HepG2 (cell line): ENCODE results near the gene ZFP64. TPM values are rescaled to one million over a fixed set of nuclear protein-coding genes. Genes with fewer than 3 reads are reported as not detected.

ENCODE experiments used
- ELK4 ChIP-seq: sonication (generic); formaldehyde crosslinking; IDR thresholded peaks from 2 replicates; pipeline ENCODE4 v1.9.0; 2021; ENCODE audit warnings: missing genetic modification reagents, borderline replicate concordance
- HMGXB3 ChIP-seq: sonication (generic); formaldehyde crosslinking; IDR thresholded peaks from 2 replicates; pipeline ENCODE4 v1.4.0; 2020; ENCODE audit warnings: missing genetic modification reagents, borderline replicate concordance
- LCORL ChIP-seq, 2 experiments: fragments of 450-650 bp in 1 of 2; sonication (generic) in 1 of 2; formaldehyde crosslinking in 1 of 2; IDR thresholded peaks; 2 replicates each; pipeline versions ENCODE4 v1.5.0 to v1.6.1; 2017 to 2020; ENCODE audit warnings: antibody characterized with exemption in 1 of 2, missing genetic modification reagents in 1 of 2
- MTA3 ChIP-seq: sonication (generic); formaldehyde crosslinking; IDR thresholded peaks from 2 replicates; pipeline ENCODE4 v1.4.0; 2020; ENCODE audit warnings: missing genetic modification reagents
- ZBTB38 ChIP-seq: sonication (generic); formaldehyde crosslinking; IDR thresholded peaks from 2 replicates; pipeline ENCODE4 v1.5.1; 2020; ENCODE audit warnings: mild to moderate bottlenecking, missing genetic modification reagents
- ZNF142 ChIP-seq: sonication (generic); formaldehyde crosslinking; IDR thresholded peaks from 2 replicates; pipeline ENCODE4 v1.4.0; 2020; ENCODE audit warnings: missing genetic modification reagents
- ZNF646 ChIP-seq: sonication (generic); formaldehyde crosslinking; IDR thresholded peaks from 2 replicates; pipeline ENCODE4 v1.9.0; 2021; ENCODE audit warnings: mild to moderate bottlenecking, missing genetic modification reagents
- polyA plus RNA-seq, 8 experiments: library from polyadenylated mRNA; depleted of rRNA in 3 of 8; stranded (reverse) in 7 of 8; unstranded in 1 of 8; fragments of >200 nt; fragmentation: Illumina TruSeq in 4 of 8; extraction: Trizol in 4 of 8; gene quantifications; 2 replicates each; pipeline versions ENCODE4 v1.2.1 to v1.2.3, GENCODE V29; 2011 to 2016; ENCODE audit warnings: low read depth in 4 of 8, missing spikeins in 1 of 8, mixed read lengths in 1 of 8; ENCODE audit not compliant: insufficient read depth in 1 of 8
- total RNA-seq, 5 experiments: library from RNA; depleted of rRNA; stranded (reverse); fragments of >200 nt; fragmentation: Illumina TruSeq; extraction: Trizol; gene quantifications; 2 replicates each; pipeline ENCODE4 v1.2.3, GENCODE V29; 2016; ENCODE audit warnings: low read depth in 1 of 5

The ZFP64 gene
- total and polyA plus RNA-seq, 2 of the 13 experiments (the other 11 are each of a cell fraction or from before 2014, with no cell fraction given) = 12.0 to 24.3 TPM

GRCh38 chr20:52191132-52191915 lies at the start of gene ZFP64 (continued):
- TF ChIP-seq LCORL (IDR thresholded peaks at IDR 0.05) (0 out of 2 replicates have a peak, but pooled peaks have one; percentile 11), LCORL (CRISPR knock-in tag; IDR thresholded peaks at IDR 0.05) (no peak; the same call in 1 of the 2 replicates), ZBTB38 (CRISPR knock-in tag) (no peak), ZNF646 (CRISPR knock-in tag) (no peak), ELK4 (CRISPR knock-in tag) (0 out of 2 replicates have a peak, but pooled peaks have one; percentile 35), ZNF142 (CRISPR knock-in tag) (peak; percentile 79; the same call in 1 of the 2 replicates), MTA3 (no peak), HMGXB3 (no peak)
